Adipocyte (in vitro differentiated cells): Measurements from ENCODE around the gene PLA2G4F.

ENCODE experiments used
- DNase-seq: peaks from one replicate; pipeline ENCODE4 v3.0.0-alpha.2; 2015; ENCODE audit warnings: low read depth
- H3K27me3 ChIP-seq: replicated peaks from 2 replicates; pipeline ENCODE4 v1.7.0; 2013; ENCODE audit warnings: mild to moderate bottlenecking, low read length, moderate library complexity; ENCODE audit not compliant: control insufficient read depth, insufficient read depth
- H3K36me3 ChIP-seq: 2 replicates; pipeline ENCODE4 v1.7.0; 2013; ENCODE audit warnings: low read length, mild to moderate bottlenecking, moderate library complexity; ENCODE audit not compliant: control insufficient read depth, insufficient read depth, severe bottlenecking
- H3K4me1 ChIP-seq: 2 replicates; pipeline ENCODE4 v1.7.0; 2013; ENCODE audit warnings: mild to moderate bottlenecking, low read length, moderate library complexity; ENCODE audit not compliant: control insufficient read depth, insufficient read depth
- H3K4me3 ChIP-seq: 2 replicates; pipeline ENCODE4 v1.7.0; 2013; ENCODE audit warnings: mild to moderate bottlenecking, low read length, moderate library complexity
- H3K9ac ChIP-seq: 2 replicates; pipeline ENCODE4 v1.7.0; 2013; ENCODE audit warnings: mild to moderate bottlenecking, low read length, moderate library complexity
- H3K9me3 ChIP-seq: 2 replicates; pipeline ENCODE4 v1.7.0; 2013; ENCODE audit warnings: mild to moderate bottlenecking, low read length, moderate library complexity; ENCODE audit not compliant: control insufficient read depth

PLA2G4F gene

GRCh38 chr15:42090781-42091180 is 65.7 kb downstream of the PLA2G4F start:
- H3K9me3 ChIP-seq = no peaks in the 10 kb centered on the region
- H3K36me3 ChIP-seq = no peaks in the 10 kb centered on the region
- peaks cover 6% of the 10 kb centered on the region for H3K4me1 ChIP-seq
- DNase-seq = no peak
- peaks cover 75% of the 10 kb centered on the region for H3K27me3 ChIP-seq
- no peak overlapping the region for H3K9ac ChIP-seq
- no peak overlapping the region for H3K4me3 ChIP-seq

DNA sequence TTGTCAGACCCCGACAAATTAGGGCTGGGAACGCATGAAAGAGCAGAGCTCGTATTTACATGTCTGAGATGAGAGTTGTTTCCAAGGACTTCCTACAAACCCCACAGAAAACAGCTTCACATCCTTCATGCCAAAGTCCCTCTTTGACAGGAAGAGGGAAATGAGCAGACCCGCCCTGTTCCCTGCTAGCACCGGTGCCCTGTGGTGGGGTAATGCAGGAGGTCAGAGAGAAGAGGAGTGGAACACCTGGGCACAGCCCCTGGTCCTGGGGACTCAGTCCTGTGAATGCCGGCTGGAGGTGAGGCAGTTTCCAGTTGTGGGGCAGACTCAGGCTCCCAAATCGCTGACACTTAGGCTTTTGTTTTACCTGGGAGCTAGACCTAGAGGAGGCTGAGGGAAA is 66.1 kb downstream of the PLA2G4F start:
- no peak overlapping the region for H3K9ac ChIP-seq
- H3K4me1 ChIP-seq = peaks cover 6% of the 10 kb centered on the region
- no peaks in the 10 kb centered on the region for H3K9me3 ChIP-seq
- no peaks in the 10 kb centered on the region for H3K36me3 ChIP-seq
- DNase-seq = no peak
- H3K4me3 ChIP-seq = no peak overlapping the region
- peaks cover 75% of the 10 kb centered on the region for H3K27me3 ChIP-seq

GRCh38 chr15:42089942-42090341 is 66.5 kb downstream of the PLA2G4F start:
- Histone ChIP-seq H3K36me3 (no peaks in the 10 kb centered on the region), H3K4me3 (no peak overlapping the region), H3K9me3 (no peaks in the 10 kb centered on the region), H3K9ac (no peak overlapping the region), H3K4me1 (peaks cover 6% of the 10 kb centered on the region), H3K27me3 (peaks cover 78% of the 10 kb centered on the region)
- no peak for DNase-seq
